HCT116 (cell line): Measurements from ENCODE around the gene ETS2. TPM values are rescaled to one million over a fixed set of nuclear protein-coding genes. Genes with fewer than 3 reads are reported as not detected.
A peak's percentile ranks its signal among the peaks of the same experiment; 100 is the strongest.

ENCODE experiments used
- ATAC-seq: fragments of 200-7000 bp; cut with Tn5 transposase; 2 replicates; pipeline ENCODE4 v1.9.1; 2020; ENCODE audit warnings: mild to moderate bottlenecking, moderate library complexity
- BruUV-seq: library from RNA; stranded (reverse); fragments of 400-500 nt; replicated peaks from 2 replicates; lab custom pipeline; 2021; lab: Mats Ljungman, UMichigan
- CTCF ChIA-PET: fragments of 300-600 bp; sonication (Branson Sonifier 250); formaldehyde crosslinking; loops from one replicate; lab custom pipeline; 2021; ENCODE audit warnings: antibody characterized with exemption; lab: Charles Lee
- POLR2A ChIA-PET: fragments of 300-600, 350-600 bp; sonication (Branson Sonifier 250); formaldehyde crosslinking; loops from one replicate; lab custom pipeline; 2021; ENCODE audit warnings: antibody characterized with exemption; lab: Charles Lee
- RAD21 ChIA-PET, 2 experiments: fragments of 300-600 bp; sonication (Branson Sonifier 250); formaldehyde crosslinking; loops; one replicate each; lab custom pipeline; 2023; ENCODE audit warnings: low total read pairs in 2 of 2; ENCODE audit not compliant: uncharacterized antibody in 2 of 2, unreplicated experiment in 2 of 2, low non-redundant PET in 1 of 2; lab: Charles Lee
- DNase-seq: peaks from one replicate; pipeline ENCODE4 v3.0.0-alpha.2; 2010; ENCODE audit warnings: low read depth, low spot score
- H2AFZ ChIP-seq: fragments of 200-600 bp; shearing (Covaris generic), sonication (generic); 2 replicates; pipeline ENCODE4 v1.6.1; 2017; ENCODE audit warnings: low read depth, mixed run types, mixed read lengths, antibody characterized with exemption, low read length; ENCODE audit not compliant: poor library complexity, severe bottlenecking
- H3K27ac ChIP-seq: 2 replicates; pipeline ENCODE4 v1.5.1; 2012; ENCODE audit warnings: low read depth, low read length
- H3K27me3 ChIP-seq: fragments of 200-600 bp; sonication (generic); 2 replicates; pipeline ENCODE4 v1.6.1; 2016; ENCODE audit warnings: mixed run types, low read length, mixed read lengths; ENCODE audit not compliant: insufficient read depth
- H3K36me3 ChIP-seq, 2 experiments: fragments of 200-500 bp in 1 of 2; fragments of 200-600 bp in 1 of 2; sonication (Bioruptor generic) in 1 of 2; sonication (generic) in 1 of 2; 2 replicates each; pipeline versions ENCODE4 v1.5.1 to v1.6.1; 2014 to 2016; ENCODE audit warnings: low read length in 2 of 2, inconsistent platforms in 1 of 2, mixed read lengths in 1 of 2, mixed run types in 1 of 2; ENCODE audit not compliant: insufficient read depth in 2 of 2, control insufficient read depth in 1 of 2
- H3K4me1 ChIP-seq, 2 experiments: fragments of 200-600 bp in 1 of 2; sonication (generic) in 1 of 2; 2 replicates each; pipeline versions ENCODE4 v1.5.1 to v1.6.1; 2012 to 2017; ENCODE audit warnings: low read length in 2 of 2, inconsistent platforms in 1 of 2, mild to moderate bottlenecking in 1 of 2, mixed read lengths in 1 of 2, mixed run types in 1 of 2, moderate library complexity in 1 of 2; ENCODE audit not compliant: insufficient read depth in 2 of 2, control insufficient read depth in 1 of 2
- H3K4me2 ChIP-seq: fragments of 200-600 bp; sonication (generic); 2 replicates; pipeline ENCODE4 v1.6.1; 2017; ENCODE audit warnings: mixed run types, low read length, mixed read lengths
- H3K4me3 ChIP-seq, 2 experiments: fragments of 200-600 bp in 1 of 2; sonication (generic) in 1 of 2; replicated peaks in 1 of 2; 2 replicates each; pipeline ENCODE4 v1.5.1; 2011 to 2016; ENCODE audit warnings: low read length in 2 of 2, control low read depth in 1 of 2, low read depth in 1 of 2, mild to moderate bottlenecking in 1 of 2, mixed read lengths in 1 of 2, mixed run types in 1 of 2
- H3K79me2 ChIP-seq: fragments of 200-600 bp; sonication (generic); 2 replicates; pipeline ENCODE4 v1.6.1; 2017; ENCODE audit warnings: mild to moderate bottlenecking, mixed run types, low read length, moderate library complexity, mixed read lengths; ENCODE audit not compliant: insufficient read depth
- H3K9ac ChIP-seq: fragments of 200-600 bp; sonication (generic); 2 replicates; pipeline ENCODE4 v1.6.1; 2016; ENCODE audit warnings: low read length, mixed read lengths
- H3K9me2 ChIP-seq: fragments of 200-600 bp; sonication (generic), shearing (Covaris generic); 2 replicates; pipeline ENCODE4 v1.6.1; 2017; ENCODE audit warnings: mixed run types, mild to moderate bottlenecking, moderate library complexity; ENCODE audit not compliant: insufficient read depth
- H3K9me3 ChIP-seq, 2 experiments: fragments of 200-500 bp in 1 of 2; fragments of 200-600 bp in 1 of 2; sonication (Bioruptor generic) in 1 of 2; sonication (generic) in 1 of 2; 2 replicates each; pipeline ENCODE4 v1.6.1; 2014 to 2017; ENCODE audit warnings: low read length in 2 of 2, mixed read lengths in 2 of 2, inconsistent platforms in 1 of 2, low read depth in 1 of 2, mild to moderate bottlenecking in 1 of 2, mixed run types in 1 of 2, moderate library complexity in 1 of 2; ENCODE audit not compliant: control insufficient read depth in 1 of 2, insufficient read depth in 1 of 2
- H4K20me1 ChIP-seq: fragments of 200-600 bp; sonication (generic), shearing (Covaris generic); 2 replicates; pipeline ENCODE4 v1.6.1; 2017; ENCODE audit warnings: mixed run types, mild to moderate bottlenecking, moderate library complexity; ENCODE audit not compliant: insufficient read depth
- CBX3 ChIP-seq: IDR thresholded peaks from 2 replicates; pipeline ENCODE4 v1.6.1; 2012; ENCODE audit warnings: low read depth
- CEBPB ChIP-seq: IDR thresholded peaks from 2 replicates; pipeline ENCODE4 v1.6.1; 2012; ENCODE audit warnings: low read depth
- EGR1 ChIP-seq: IDR thresholded peaks from 2 replicates; pipeline ENCODE4 v1.6.1; 2012; ENCODE audit warnings: low read depth
- ELF1 ChIP-seq: IDR thresholded peaks from 2 replicates; pipeline ENCODE4 v1.6.1; 2012; ENCODE audit warnings: low read depth, borderline replicate concordance
- FOSL1 ChIP-seq: IDR thresholded peaks from 2 replicates; pipeline ENCODE4 v1.6.1; 2012; ENCODE audit warnings: low read depth
- JUND ChIP-seq: IDR thresholded peaks from 2 replicates; pipeline ENCODE4 v1.6.1; 2012
- POLR2A ChIP-seq: IDR thresholded peaks from 2 replicates; pipeline ENCODE4 v1.7.0; 2011; ENCODE audit warnings: borderline replicate concordance; ENCODE audit not compliant: insufficient read depth, insufficient read length; ENCODE audit errors: extremely low read depth
- POLR2AphosphoS5 ChIP-seq: IDR thresholded peaks from 2 replicates; pipeline ENCODE4 v1.6.1; 2011; ENCODE audit warnings: mild to moderate bottlenecking, low read depth, low read length, moderate library complexity
- RAD21 ChIP-seq: IDR thresholded peaks from 2 replicates; pipeline ENCODE4 v1.6.1; 2012; ENCODE audit warnings: low read depth, mild to moderate bottlenecking
- SP1 ChIP-seq: IDR thresholded peaks from 2 replicates; pipeline ENCODE4 v1.6.1; 2012; ENCODE audit warnings: low read depth
- TCF7L2 ChIP-seq: IDR thresholded peaks from 2 replicates; pipeline ENCODE4 v1.7.0; 2011; ENCODE audit warnings: borderline replicate concordance, inconsistent platforms; ENCODE audit not compliant: insufficient read depth, insufficient read length; ENCODE audit errors: extremely low read depth
- YY1 ChIP-seq: IDR thresholded peaks from 2 replicates; pipeline ENCODE4 v1.6.1; 2011; ENCODE audit warnings: low read length, low read depth, moderate library complexity, mild to moderate bottlenecking; ENCODE audit not compliant: insufficient replicate concordance; ENCODE audit errors: extremely low read depth
- ZFX ChIP-seq: fragments of 450-650 bp; IDR thresholded peaks from 2 replicates; pipeline ENCODE4 v1.6.1; 2017
- intact Hi-C: fragments of 100-400 bp; cut with micrococcal nuclease; formaldehyde crosslinking; loops from 2 replicates; pipeline ENCODE4 v1.10.0; 2022
- total RNA-seq: library from RNA; stranded (reverse); gene quantifications from one replicate; pipeline ENCODE4 v1.2.1, GENCODE V29; 2021; ENCODE audit not compliant: unreplicated experiment
- TF ChIP-seq, protein P1 (sequence below): IDR thresholded peaks from 2 replicates; pipeline ENCODE4 v1.6.1; 2012

The ETS2 gene
- total RNA-seq, 1 experiment from 2014 or later, result 32.9 TPM

DNA sequence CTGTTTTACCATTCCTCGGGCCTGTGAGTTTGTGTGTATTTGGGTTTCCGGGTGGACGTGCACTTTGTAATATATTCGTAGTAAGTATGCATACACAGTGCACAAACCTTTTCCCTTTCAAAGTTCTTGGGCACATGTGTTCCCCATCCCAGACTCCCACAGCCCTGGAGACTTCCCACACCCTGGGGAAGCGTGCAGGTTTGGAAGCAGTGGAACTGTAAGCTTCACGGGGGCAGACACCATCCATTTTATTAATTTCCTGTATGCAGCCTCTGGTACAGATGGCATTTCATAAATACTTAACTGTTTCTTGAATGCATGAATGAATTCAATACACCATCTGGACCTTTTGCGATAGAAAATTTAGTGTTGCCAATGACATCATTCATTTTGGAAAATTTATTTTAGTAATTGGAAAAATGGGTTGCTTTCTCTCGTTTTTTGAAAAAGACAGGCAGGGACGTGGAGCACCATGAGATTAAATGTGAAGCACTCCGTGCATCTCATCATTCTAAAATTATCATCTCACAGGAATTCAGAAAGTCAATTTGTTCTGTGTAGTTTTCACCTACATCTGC is 10.8 kb downstream of the ETS2 start (continued):
- no peak for TF ChIP-seq FOSL1

DNA sequence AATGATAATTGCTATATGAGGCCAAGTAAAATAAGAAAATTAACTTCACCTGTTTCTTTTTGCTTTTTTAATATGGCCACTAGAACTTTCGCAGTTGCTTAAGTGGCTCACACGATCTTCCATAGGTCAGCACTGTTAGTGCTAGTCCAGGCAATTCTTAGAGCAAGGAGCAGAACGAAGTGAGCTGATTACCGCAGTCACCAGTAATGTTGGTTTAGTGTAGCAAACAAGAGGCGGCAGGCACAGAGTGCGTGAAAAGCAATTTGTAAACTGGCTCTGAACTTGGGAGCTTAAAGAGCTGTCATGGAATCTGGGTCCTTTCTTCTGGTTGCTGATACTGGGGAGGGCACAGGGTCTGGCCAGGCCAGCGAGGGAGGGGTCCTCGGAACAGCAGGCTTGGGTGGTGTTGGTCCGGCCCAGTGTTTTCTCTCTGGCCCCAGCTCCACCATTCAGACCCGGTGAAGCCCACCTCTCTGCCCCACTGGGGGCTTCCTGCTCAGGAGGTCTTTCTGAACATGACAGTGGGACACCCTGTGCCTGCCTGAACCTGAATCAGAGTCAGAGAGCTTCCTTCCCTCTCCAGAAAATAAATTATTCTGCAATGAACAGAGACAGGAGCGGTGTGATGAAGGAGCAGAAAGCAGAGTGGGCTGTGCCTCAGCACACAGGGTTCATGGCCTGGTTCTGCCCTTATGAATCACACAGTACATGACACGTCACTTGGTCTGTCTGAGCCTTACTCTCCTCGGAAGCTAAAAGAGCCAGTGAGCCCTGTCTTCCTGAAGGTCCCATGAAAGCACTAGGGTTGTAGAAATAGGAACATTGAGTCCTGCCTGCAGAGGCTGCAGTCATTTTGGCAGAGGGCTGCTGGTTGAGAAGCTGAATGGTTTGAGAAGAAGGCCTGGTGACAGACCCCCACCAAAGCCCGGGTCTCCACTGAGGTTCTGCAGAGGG is 11.9 kb downstream of the ETS2 start:
- Histone ChIP-seq H3K27me3 (no peaks in the 10 kb centered on the region), H3K36me3 (peaks cover 85 to 86% of the 10 kb centered on the region in 2 experiments), H4K20me1 (no peaks in the 10 kb centered on the region), H3K9me2 (no peaks in the 10 kb centered on the region), H3K4me3 (no peak overlapping the region), H3K9me3 (no peaks in the 10 kb centered on the region), H2AFZ (no peak overlapping the region), H3K9ac (no peak overlapping the region), H3K79me2 (peaks cover 30% of the 10 kb centered on the region), H3K27ac (no peak overlapping the region), H3K4me1 (peaks cover 7 to 37% of the 10 kb centered on the region in 2 experiments), H3K4me2 (peak overlapping the region; percentile 24; the same call in 1 of the 2 replicates)
- no TSS peak for BruUV-seq
- DNase-seq (no peak), ATAC-seq (peak; percentile 33; the same call in 1 of the 2 replicates)
- POLR2A ChIA-PET, result no interaction called here
- RAD21 ChIA-PET, result no interaction called here
- intact Hi-C loops, result no loop called here
- CTCF ChIA-PET, result interaction anchor here (1.7 kb wide), 1 partner anchor 22 kb away, joined by 3 read pairs; no protein-coding TSS in a partner anchor
- TF ChIP-seq POLR2A, result no peak

GRCh38 chr21:38818325-38818723 is 12.6 kb downstream of the ETS2 start:
- Histone ChIP-seq H2AFZ (no peak overlapping the region), H3K36me3 (peaks cover 82 to 85% of the 10 kb centered on the region in 2 experiments), H3K79me2 (peaks cover 23% of the 10 kb centered on the region; the same call in 1 of the 2 replicates), H3K27ac (no peak overlapping the region), H3K9me3 (no peaks in the 10 kb centered on the region), H4K20me1 (no peaks in the 10 kb centered on the region), H3K4me1 (peaks cover 7 to 37% of the 10 kb centered on the region in 2 experiments), H3K27me3 (no peaks in the 10 kb centered on the region), H3K4me2 (peak overlapping the region; percentile 24; the same call in 1 of the 2 replicates), H3K4me3 (no peak overlapping the region), H3K9ac (no peak overlapping the region), H3K9me2 (no peaks in the 10 kb centered on the region)
- DNase-seq (no peak), ATAC-seq (no peak)
- ChIA-PET POLR2A (no interaction called here), CTCF (interaction anchor here (1.7 kb wide), 1 partner anchor 22 kb away, joined by 3 read pairs; no protein-coding TSS in a partner anchor), RAD21 (no interaction called here)
- intact Hi-C loops, result no loop called here
- BruUV-seq, result no TSS peak
- TF ChIP-seq ZFX, result no peak
- TF ChIP-seq EGR1, result no peak
- no peak for TF ChIP-seq CBX3
- no peak for TF ChIP-seq SP1
- no peak for TF ChIP-seq CEBPB
- no peak for TF ChIP-seq POLR2AphosphoS5
- no peak for TF ChIP-seq YY1
- TF ChIP-seq RAD21, result no peak
- no peak for TF ChIP-seq ELF1
- no peak for TF ChIP-seq FOSL1
- no peak for TF ChIP-seq JUND
- TF ChIP-seq, protein P1, sequence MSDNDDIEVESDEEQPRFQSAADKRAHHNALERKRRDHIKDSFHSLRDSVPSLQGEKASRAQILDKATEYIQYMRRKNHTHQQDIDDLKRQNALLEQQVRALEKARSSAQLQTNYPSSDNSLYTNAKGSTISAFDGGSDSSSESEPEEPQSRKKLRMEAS, result no peak
- TF ChIP-seq TCF7L2, result no peak
